ENCODE results near the gene PHPT1.
"Not testable (repeated sequence)": the region's sequence is repeated elsewhere in the genome, so short reads cannot be mapped to it uniquely, and the experiment has no call there.

The PHPT1 gene

GRCh38 chr9:136823136-136824046 is 25.8 kb upstream of the PHPT1 start:
- no peak for DNase-seq (ENCODE audit: low read depth in 2 of 2)

- DNase-seq (ENCODE audit: low read depth in 2 of 2), result no peak
These were observed 24.5 kb upstream of the PHPT1 start for GRCh38 chr9:136824496-136825225.

- DNase-seq (ENCODE audit: low read depth in 2 of 2), result no peak
These were observed 23.7 kb upstream of the PHPT1 start for GRCh38 chr9:136825295-136826187.

GRCh38 chr9:136826188-136826541 is 23.0 kb upstream of the PHPT1 start:
- no peak for DNase-seq (ENCODE audit: low read depth in 2 of 2)

- DNase-seq (ENCODE audit: low read depth in 2 of 2), result no peak
These were observed 22.3 kb upstream of the PHPT1 start for GRCh38 chr9:136826703-136827582.

- no peak for DNase-seq (ENCODE audit: low read depth in 2 of 2)
These were observed 21.3 kb upstream of the PHPT1 start for GRCh38 chr9:136827794-136828473.

GRCh38 chr9:136828474-136829140 is 20.6 kb upstream of the PHPT1 start:
- no peak for DNase-seq (ENCODE audit: low read depth in 2 of 2)

- DNase-seq (ENCODE audit: low read depth in 2 of 2), result no peak
These were observed 19.8 kb upstream of the PHPT1 start for GRCh38 chr9:136829412-136829811.

- DNase-seq (ENCODE audit: low read depth in 2 of 2), result no peak
These were observed 19.0 kb upstream of the PHPT1 start for GRCh38 chr9:136829981-136830885.

GRCh38 chr9:136831002-136831719 is 18.0 kb upstream of the PHPT1 start:
- no peak for DNase-seq (ENCODE audit: low read depth in 2 of 2)

- no peak for DNase-seq (ENCODE audit: low read depth in 2 of 2)
These were observed 17.5 kb upstream of the PHPT1 start for GRCh38 chr9:136831720-136832104.

GRCh38 chr9:136832581-136832980 is 16.6 kb upstream of the PHPT1 start:
- DNase-seq (ENCODE audit: low read depth in 2 of 2), result no peak

GRCh38 chr9:136833381-136834048 is 15.7 kb upstream of the PHPT1 start:
- DNase-seq (ENCODE audit: low read depth in 2 of 2), result not testable (repeated sequence)

GRCh38 chr9:136835162-136835931 is 13.9 kb upstream of the PHPT1 start:
- no peak for DNase-seq (ENCODE audit: low read depth in 2 of 2)

GRCh38 chr9:136835932-136836904 is 13.0 kb upstream of the PHPT1 start:
- DNase-seq (ENCODE audit: low read depth in 2 of 2), result no peak
